MM.1S (cell line): Measurements from ENCODE around the gene ROCK1.

Experiments
- CTCF ChIP-seq: fragments of 300-600 bp; sonication (generic); IDR thresholded peaks from 2 replicates; pipeline ENCODE4 v1.5.1; 2016; ENCODE audit warnings: antibody characterized with exemption, low read length, mixed read lengths
- EZH2phosphoT487 ChIP-seq: fragments of 300-600 bp; sonication (generic); IDR thresholded peaks from 2 replicates; pipeline ENCODE4 v1.6.1; 2018; ENCODE audit warnings: antibody characterized with exemption, low read length

DNA sequence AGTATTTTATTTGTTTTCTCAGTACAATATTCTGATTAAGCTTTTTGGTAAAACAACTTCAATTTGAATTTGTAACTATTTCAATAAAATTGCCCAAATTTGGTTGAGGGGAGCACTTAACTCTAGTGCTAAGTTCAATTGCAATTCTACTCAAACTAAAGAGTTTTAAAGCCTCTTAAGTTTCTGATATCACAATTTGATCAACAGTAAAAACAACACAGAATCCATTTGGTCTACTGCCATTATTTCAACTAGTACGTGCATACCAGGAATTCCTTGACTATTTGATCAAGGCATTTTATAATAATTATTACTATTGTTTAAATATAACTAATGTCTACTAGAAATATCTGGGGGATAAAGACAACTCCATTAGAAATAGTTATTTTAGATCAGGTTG is 150.9 kb downstream of the ROCK1 start:
- TF ChIP-seq CTCF (no peak), EZH2phosphoT487 (no peak)
